H1 (cell line): ENCODE measurements around the gene TP53I3.

Experiments used
- CREB1 ChIP-seq: IDR thresholded peaks from 2 replicates; pipeline ENCODE4 v1.6.1; 2012; ENCODE audit warnings: inconsistent platforms
- EZH2 ChIP-seq: fragments of 200-600 bp; sonication (generic); IDR thresholded peaks from 2 replicates; pipeline ENCODE4 v1.7.1; 2012; ENCODE audit warnings: low read depth, mild to moderate bottlenecking, moderate library complexity, low read length, inconsistent platforms; ENCODE audit not compliant: severe bottlenecking
- GTF2F1 ChIP-seq: IDR thresholded peaks from 2 replicates; pipeline ENCODE4 v1.6.1; 2012; ENCODE audit warnings: low read depth, low read length, improper control_type of control experiment, borderline replicate concordance
- HDAC2 ChIP-seq, 2 experiments: fragments of 300-600 bp in 1 of 2; sonication (generic) in 1 of 2; IDR thresholded peaks; 2 replicates each; pipeline ENCODE4 v1.6.1; 2011 to 2012; ENCODE audit warnings: low read depth in 2 of 2, low read length in 2 of 2, mild to moderate bottlenecking in 2 of 2, moderate library complexity in 2 of 2, borderline replicate concordance in 1 of 2, inconsistent platforms in 1 of 2
- JUND ChIP-seq: IDR thresholded peaks from 2 replicates; pipeline ENCODE4 v1.6.1; 2011; ENCODE audit warnings: mild to moderate bottlenecking, improper control_type of control experiment, low read length
- MAFK ChIP-seq: IDR thresholded peaks from 2 replicates; pipeline ENCODE4 v1.6.1; 2012; ENCODE audit warnings: low read depth, mild to moderate bottlenecking, improper control_type of control experiment, low read length
- POLR2A ChIP-seq, 2 experiments: IDR thresholded peaks; 1 replicate in 1 of 2; 2 replicates in 1 of 2; pipeline ENCODE4 v1.6.1; 2011; ENCODE audit warnings: low read depth in 2 of 2, low read length in 2 of 2, mild to moderate bottlenecking in 2 of 2; ENCODE audit errors: control extremely low read depth in 1 of 2
- RAD21 ChIP-seq, 2 experiments: IDR thresholded peaks in 1 of 2; conservative IDR thresholded peaks in 1 of 2; 2 replicates each; pipeline ENCODE4 v1.6.1; 2011; ENCODE audit warnings: low read depth in 2 of 2, low read length in 2 of 2, improper control_type of control experiment in 1 of 2, inconsistent platforms in 1 of 2, mild to moderate bottlenecking in 1 of 2, moderate library complexity in 1 of 2
- RNF2 ChIP-seq: fragments of 200-900, 300-1000 bp; sonication (generic); IDR thresholded peaks from 2 replicates; pipeline ENCODE4 v1.7.1; 2016; ENCODE audit warnings: borderline replicate concordance, low read depth, mild to moderate bottlenecking, antibody characterized with exemption, low read length; ENCODE audit not compliant: poor library complexity, severe bottlenecking; ENCODE audit errors: missing control alignments
- SIRT6 ChIP-seq: IDR thresholded peaks from one replicate; pipeline ENCODE4 v1.7.1; 2012; ENCODE audit warnings: low read length, inconsistent platforms
- SUZ12 ChIP-seq: fragments of 200-600 bp; sonication (generic); IDR thresholded peaks from 2 replicates; pipeline ENCODE4 v1.6.1; 2012; ENCODE audit warnings: mild to moderate bottlenecking, inconsistent platforms, low read length, moderate library complexity, mixed read lengths
- TAF1 ChIP-seq: IDR thresholded peaks from 2 replicates; pipeline ENCODE4 v1.6.1; 2011; ENCODE audit warnings: mild to moderate bottlenecking, low read depth, low read length
- TEAD4 ChIP-seq: IDR thresholded peaks from 2 replicates; pipeline ENCODE4 v1.6.1; 2012; ENCODE audit warnings: low read depth, low read length, inconsistent platforms, mixed read lengths
- TF ChIP-seq, protein P1 (sequence below), 3 experiments: IDR thresholded peaks; 1 replicate in 2 of 3; 2 replicates in 1 of 3; pipeline versions ENCODE4 v1.5.1 to v1.6.1; 2011; ENCODE audit warnings: low read length in 3 of 3, mild to moderate bottlenecking in 3 of 3, inconsistent platforms in 2 of 3, low read depth in 1 of 3, moderate library complexity in 1 of 3; ENCODE audit not compliant: insufficient read depth in 1 of 3; ENCODE audit errors: control extremely low read depth in 1 of 3

DNA sequence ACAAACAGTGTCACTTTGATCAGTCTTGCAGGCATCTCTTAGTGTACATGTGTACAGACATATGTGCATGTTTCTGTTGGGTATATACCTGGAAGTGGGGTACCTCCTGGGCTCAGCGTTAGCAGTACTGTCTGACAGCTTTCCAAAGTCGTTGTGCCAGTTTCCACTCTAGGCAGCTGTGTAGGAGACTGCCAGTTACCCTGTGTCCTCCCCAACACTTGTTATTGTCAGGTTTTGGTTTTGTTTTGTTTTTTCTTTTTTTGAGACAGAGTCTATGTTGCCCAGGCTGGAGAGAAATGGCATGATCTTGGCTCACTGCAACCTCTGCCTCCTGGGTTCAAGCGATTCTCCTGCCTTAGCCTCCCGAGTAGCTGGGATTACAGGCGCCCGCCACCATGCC, 28.9 kb downstream of the TP53I3 start:
- TF ChIP-seq MAFK (no peak), POLR2A (IDR thresholded peaks at IDR 0.05; ENCODE audit: control extremely low read depth in 1 of 2, low read depth in 2 of 2, low read length in 2 of 2) (no peak), JUND (no peak), RNF2 (no peak), TEAD4 (no peak), SIRT6 (no peak), HDAC2 (IDR thresholded peaks at IDR 0.05; ENCODE audit: borderline replicate concordance in 1 of 2, low read depth in 2 of 2, low read length in 2 of 2) (no peak), GTF2F1 (no peak), CREB1 (no peak), RAD21 (IDR thresholded peaks at IDR 0.05 in 1 of 2, conservative IDR thresholded peaks at IDR 0.05 in 1 of 2; ENCODE audit: low read depth in 2 of 2, low read length in 2 of 2) (no peak), EZH2 (no peak), SUZ12 (no peak), TAF1 (no peak)
- TF ChIP-seq, protein P1, sequence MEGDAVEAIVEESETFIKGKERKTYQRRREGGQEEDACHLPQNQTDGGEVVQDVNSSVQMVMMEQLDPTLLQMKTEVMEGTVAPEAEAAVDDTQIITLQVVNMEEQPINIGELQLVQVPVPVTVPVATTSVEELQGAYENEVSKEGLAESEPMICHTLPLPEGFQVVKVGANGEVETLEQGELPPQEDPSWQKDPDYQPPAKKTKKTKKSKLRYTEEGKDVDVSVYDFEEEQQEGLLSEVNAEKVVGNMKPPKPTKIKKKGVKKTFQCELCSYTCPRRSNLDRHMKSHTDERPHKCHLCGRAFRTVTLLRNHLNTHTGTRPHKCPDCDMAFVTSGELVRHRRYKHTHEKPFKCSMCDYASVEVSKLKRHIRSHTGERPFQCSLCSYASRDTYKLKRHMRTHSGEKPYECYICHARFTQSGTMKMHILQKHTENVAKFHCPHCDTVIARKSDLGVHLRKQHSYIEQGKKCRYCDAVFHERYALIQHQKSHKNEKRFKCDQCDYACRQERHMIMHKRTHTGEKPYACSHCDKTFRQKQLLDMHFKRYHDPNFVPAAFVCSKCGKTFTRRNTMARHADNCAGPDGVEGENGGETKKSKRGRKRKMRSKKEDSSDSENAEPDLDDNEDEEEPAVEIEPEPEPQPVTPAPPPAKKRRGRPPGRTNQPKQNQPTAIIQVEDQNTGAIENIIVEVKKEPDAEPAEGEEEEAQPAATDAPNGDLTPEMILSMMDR (IDR thresholded peaks at IDR 0.05; ENCODE audit: control extremely low read depth in 1 of 3, insufficient read depth in 1 of 3, low read depth in 1 of 3, low read length in 3 of 3), result no peak
